Activated CD4-positive, alpha-beta T cell treated with anti-CD3 and anti-CD28 coated beads, Interleukin-10, Interleukin-2, amounts not matched to agents 100 ng/mL and 50 ng/mL, durations not matched to agents 16 hours and 8 hours (primary cell): ENCODE results near the gene C10orf88.
A peak's percentile ranks its signal among the peaks of the same experiment; 100 is the strongest.

Source experiments
- DNase-seq: peaks from one replicate; pipeline ENCODE4 v3.0.0-alpha.2; 2020

The C10orf88 gene

GRCh38 chr10:122953902-122954730 is at the start of gene C10orf88:
C10orf88 (minus strand) TSS chr10:122954227; CDS start chr10:122954178, 49 bp downstream.
- peak; percentile 99 for DNase-seq

GRCh38 chr10:123001370-123001769 is 47.3 kb upstream of the C10orf88 start:
- DNase-seq, result no peak

GRCh38 chr10:123000155-123000554 is 46.1 kb upstream of the C10orf88 start:
- DNase-seq, result no peak

- no peak for DNase-seq
These were observed 45.3 kb upstream of the C10orf88 start for GRCh38 chr10:122999347-122999746.

GRCh38 chr10:122998934-122999333 is 44.9 kb upstream of the C10orf88 start:
- DNase-seq, result no peak

- DNase-seq, result no peak
These were observed 44.4 kb upstream of the C10orf88 start for GRCh38 chr10:122998360-122998917.

- no peak for DNase-seq
These were observed 43.8 kb upstream of the C10orf88 start for GRCh38 chr10:122997864-122998263.

- no peak for DNase-seq
These were observed 41.9 kb upstream of the C10orf88 start for GRCh38 chr10:122995936-122996335.

- no peak for DNase-seq
These were observed 39.8 kb upstream of the C10orf88 start for GRCh38 chr10:122993797-122994336.

- no peak for DNase-seq
These were observed 38.1 kb upstream of the C10orf88 start for GRCh38 chr10:122992031-122992585.

GRCh38 chr10:122990278-122990677 is 36.3 kb upstream of the C10orf88 start:
- no peak for DNase-seq

- DNase-seq, result no peak
These were observed 34.5 kb upstream of the C10orf88 start for GRCh38 chr10:122988501-122988900.

GRCh38 chr10:122986335-122986734 is 32.3 kb upstream of the C10orf88 start:
- no peak for DNase-seq

- DNase-seq, result no peak
These were observed 30.7 kb upstream of the C10orf88 start for GRCh38 chr10:122984708-122985107.

GRCh38 chr10:122983898-122984297 is 29.9 kb upstream of the C10orf88 start:
- DNase-seq, result no peak

GRCh38 chr10:122981066-122981464 is 27.0 kb upstream of the C10orf88 start:
- DNase-seq, result peak; percentile 19

- DNase-seq, result peak; percentile 94
These were observed 26.4 kb upstream of the C10orf88 start, which contains the start of gene PSTK for GRCh38 chr10:122980209-122981065. PSTK (plus strand) TSS chr10:122980401; CDS start chr10:122980480, 79 bp downstream.

- no peak for DNase-seq
These were observed 20.6 kb upstream of the C10orf88 start for GRCh38 chr10:122974543-122975064.

- no peak for DNase-seq
These were observed 20.0 kb upstream of the C10orf88 start for GRCh38 chr10:122974023-122974422.

- no peak for DNase-seq
These were observed 14.7 kb upstream of the C10orf88 start for GRCh38 chr10:122968698-122969097.

GRCh38 chr10:122966879-122967278 is 12.9 kb upstream of the C10orf88 start:
- DNase-seq, result no peak

GRCh38 chr10:122962405-122962804 is 8.4 kb upstream of the C10orf88 start:
- DNase-seq, result peak; percentile 8
